Mesenteric fat pad (tissue), 1 donor: Measurements from ENCODE around the gene SLC19A1. TPM values are rescaled to one million over a fixed set of nuclear protein-coding genes. Genes with fewer than 3 reads are reported as not detected.
A peak's percentile ranks its signal among the peaks of the same experiment; 100 is the strongest.

ENCODE experiments used
- DNase-seq: peaks from one replicate; pipeline ENCODE4 v3.0.0-alpha.2; 2020; ENCODE audit warnings: low spot score
- total RNA-seq: library from RNA; stranded (reverse); fragmentation: NEBNext Ultra II Directional; extraction: Animal tissue kit (Norgen Biotek cat#: 25700); gene quantifications from one replicate; pipeline ENCODE4 v1.2.1, GENCODE V29; 2021
- donor health status: DM: yes; HTN: yes; CAD: no.

SLC19A1 gene
- total RNA-seq, 1 donor from 2014 or later: 21.7 TPM

- peak; percentile 84 for DNase-seq
Measured at GRCh38 chr21:45559216-45560105, 17.2 kb upstream of the SLC19A1 start.

DNA sequence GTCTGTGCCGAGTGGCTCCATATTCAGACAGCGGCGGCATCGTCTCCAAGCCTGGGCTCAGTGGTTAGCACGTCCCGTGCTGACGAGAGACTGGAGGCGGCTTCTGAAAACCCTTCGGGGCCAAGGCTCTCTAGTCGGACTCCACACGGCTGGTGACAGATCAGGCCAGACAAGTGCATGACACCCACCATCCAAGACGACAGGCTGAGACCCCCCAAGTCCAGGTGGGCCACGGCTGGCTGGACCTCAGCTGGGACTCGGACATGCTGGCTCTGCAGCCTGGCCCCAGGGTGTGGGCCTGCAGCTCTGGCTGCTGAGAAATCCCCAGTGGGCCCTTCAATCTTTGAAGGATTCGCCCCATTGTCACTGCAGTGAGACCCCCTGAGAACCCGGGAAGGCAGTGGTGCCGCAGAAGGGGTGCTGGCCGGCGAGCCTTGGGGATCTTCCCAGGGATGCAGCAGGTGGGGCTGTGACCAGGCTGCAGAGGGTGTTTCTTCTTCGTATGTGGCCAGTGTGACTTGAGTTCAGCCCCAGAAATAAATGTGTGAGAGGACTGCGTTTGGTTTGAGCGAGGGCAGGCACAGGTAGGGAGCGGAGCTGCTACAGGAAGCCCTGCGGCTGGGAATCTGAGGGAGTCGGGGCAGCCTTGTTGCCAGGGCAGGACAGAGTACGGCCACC is 15.9 kb upstream of the SLC19A1 start:
- peak; percentile 82 for DNase-seq

GRCh38 chr21:45557616-45558043 is 15.4 kb upstream of the SLC19A1 start:
- DNase-seq: no peak

DNA sequence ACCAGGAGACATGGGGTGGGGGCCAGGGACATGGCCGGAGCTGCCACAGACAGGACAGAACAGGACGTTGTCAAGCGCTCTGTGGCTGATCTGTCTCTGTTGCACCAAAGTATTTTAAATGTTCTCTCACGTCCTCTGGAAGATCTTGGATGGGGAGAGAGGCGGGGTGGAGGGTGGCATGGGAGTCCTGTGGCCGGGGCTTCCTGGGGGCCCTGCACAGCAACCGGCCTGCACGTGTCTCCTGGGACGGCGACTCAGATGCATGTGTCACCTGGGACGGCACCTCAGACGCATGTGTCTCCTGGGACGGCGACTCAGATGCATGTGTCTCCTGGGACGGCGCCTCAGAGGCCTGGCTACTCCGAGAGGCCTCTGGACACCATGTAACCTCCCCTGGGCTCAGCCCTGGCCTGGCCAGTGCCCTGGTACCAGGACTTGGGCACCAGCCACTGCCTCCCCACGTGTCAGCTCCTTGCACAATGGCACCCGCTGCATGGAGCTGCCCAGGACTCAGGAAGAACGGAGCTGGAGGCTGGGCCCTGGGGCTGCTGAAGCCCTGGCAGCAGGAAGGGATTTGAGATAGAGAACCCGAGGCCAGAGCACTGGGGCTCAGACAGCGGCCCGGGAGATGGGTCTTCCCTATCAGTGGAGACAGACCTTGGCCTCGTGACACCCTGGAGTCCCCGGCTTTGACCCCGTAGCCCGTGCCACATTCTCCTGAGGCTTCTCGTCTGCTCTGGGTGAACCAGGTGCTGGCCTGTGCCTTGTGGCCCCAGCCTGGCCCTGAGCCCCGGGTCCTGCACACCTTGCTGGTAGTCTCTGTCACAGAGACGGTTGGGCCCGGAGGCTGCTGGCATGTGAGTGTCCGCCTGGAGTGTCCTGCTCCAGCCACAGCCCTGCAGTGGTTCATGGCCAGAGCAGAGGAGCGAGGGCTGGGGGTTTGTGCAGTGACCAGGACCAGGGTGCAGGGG is 14.7 kb upstream of the SLC19A1 start:
- peak; percentile 88 for DNase-seq

- no peak for DNase-seq
Measured at GRCh38 chr21:45556302-45556644, 14.0 kb upstream of the SLC19A1 start.

- DNase-seq: peak; percentile 90
Measured at GRCh38 chr21:45555557-45556301, 13.5 kb upstream of the SLC19A1 start.

DNA sequence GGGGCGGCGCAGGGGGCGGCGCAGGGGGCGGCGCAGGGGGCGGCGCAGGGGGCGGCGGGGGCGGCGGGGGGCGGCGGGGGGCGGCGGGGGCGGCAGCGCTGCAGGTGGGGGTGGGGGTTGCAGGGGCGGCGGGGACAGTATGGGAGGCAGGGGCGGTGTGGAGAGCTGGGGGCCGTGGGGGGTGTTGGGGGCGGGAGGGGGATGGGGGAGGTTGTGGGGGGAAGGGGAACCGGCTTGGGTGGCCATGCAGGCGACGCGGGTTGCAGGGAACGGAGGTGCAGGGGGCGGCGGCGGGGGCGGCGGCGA is 13.0 kb upstream of the SLC19A1 start:
- no peak for DNase-seq

DNA sequence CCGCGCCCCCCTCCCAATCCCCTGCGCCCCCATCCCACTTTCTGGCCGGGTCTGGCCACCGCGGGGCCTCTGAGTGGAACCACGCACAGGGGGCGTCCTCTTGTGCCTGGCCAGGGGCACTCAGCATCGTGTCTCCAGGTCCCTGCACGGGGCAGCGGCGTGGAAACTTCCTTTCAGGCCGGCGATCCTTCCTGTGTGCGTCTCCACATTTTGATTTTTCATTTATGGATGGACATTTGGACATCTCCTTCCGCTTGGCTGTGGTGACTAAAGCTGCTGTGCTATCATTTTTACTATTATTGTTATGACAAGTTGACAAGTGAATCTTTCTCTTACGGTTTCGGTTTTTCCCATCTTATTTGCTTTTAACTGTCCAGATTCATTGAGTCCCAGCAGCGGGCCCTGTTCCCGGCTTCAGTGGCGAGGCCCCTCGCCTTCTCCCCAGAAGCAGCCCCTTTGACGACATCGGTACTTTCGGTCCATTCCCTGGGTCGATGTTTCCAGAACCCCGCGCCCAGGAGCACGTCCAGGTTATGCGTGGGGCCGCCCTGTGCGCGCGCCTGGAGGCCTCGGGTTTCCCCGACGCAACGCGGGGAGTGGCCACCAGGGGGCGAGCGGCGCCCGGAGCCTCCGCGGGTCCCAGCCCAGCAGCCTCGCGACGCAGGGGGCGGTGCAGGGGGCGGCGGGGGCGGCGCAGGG is 12.4 kb upstream of the SLC19A1 start:
- DNase-seq: peak; percentile 96

DNA sequence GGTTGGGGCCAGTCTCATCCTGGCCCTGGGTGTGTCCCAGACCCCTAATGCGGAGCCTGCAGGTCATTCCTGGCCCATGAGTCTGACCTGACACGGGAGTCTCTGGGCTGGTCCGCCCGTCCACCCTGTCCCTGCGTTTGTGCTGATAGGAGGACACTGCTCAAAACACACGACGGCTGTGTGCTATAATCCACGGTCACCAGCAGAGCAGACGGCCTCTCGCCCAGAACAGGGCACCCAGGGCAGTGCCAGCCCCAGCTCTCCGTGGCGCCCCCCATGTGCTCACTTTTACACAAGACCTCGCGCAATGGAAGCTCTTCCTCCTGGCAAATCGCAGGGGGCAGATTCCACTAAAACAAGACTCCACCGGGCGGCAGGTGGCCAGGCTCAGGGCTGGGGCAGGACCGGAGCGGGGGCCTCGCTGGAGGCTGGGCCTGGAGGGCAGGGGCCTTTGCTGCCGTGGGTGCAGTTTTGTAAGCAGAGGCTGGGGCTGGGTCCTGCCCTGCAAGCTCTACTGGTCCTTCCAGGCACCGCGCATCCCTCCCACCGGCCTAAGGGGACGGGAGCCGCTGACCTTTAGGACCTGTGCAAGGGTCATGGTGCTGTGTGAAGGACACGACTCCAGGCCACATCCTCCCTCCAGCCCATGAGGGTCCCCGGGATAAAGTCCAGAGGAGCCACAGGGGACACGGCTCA is 10.6 kb upstream of the SLC19A1 start:
- peak; percentile 86 for DNase-seq

- DNase-seq: peak; percentile 81
Measured at GRCh38 chr21:45551783-45552695, 9.8 kb upstream of the SLC19A1 start.

- DNase-seq: peak; percentile 35
Measured at GRCh38 chr21:45551316-45551715, 9.1 kb upstream of the SLC19A1 start.

GRCh38 chr21:45550522-45551210 is 8.4 kb upstream of the SLC19A1 start:
- DNase-seq: peak; percentile 74

DNA sequence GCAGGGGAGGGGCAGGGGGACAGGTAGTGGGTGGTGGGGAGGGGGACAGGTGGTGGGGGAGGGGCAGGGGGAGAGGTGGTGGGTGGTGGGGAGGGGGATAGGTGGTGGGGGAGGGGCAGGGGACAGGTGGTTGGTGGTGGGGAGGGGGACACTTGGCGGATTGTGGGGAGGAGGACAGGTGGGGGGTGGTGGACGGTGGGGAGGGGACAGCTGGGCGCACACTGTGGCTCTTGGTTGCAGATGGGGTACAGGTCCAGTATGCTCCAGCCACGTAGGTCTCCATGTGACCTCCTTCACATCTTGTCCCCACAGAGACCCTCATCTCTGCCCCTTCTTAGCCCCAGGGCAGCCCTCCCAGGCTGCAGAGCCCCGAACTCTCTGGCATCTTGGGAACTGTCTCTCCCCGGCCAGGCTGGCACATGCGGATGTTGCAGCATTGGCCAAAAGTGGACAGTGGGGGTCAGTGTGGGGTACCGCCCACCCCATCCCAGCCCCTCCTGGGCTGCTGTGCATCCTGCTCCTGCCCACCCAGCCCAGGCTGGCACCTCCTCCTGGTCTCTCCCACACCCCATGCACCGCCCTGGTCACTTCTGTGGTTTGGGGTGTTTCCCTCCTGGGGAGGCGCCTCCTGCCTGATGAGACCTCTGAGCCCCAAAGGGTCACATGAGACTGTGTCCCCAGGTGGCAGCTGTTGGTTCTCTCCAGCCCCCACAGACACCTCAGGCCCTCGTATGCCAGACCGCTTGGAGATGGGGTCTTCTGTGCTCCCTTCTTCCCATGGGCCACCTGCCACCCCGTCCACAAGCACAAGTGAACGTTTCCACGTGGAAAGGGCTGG is 7.6 kb upstream of the SLC19A1 start:
- DNase-seq: peak; percentile 82

- DNase-seq: peak; percentile 77
Measured at GRCh38 chr21:45548711-45549491, 6.7 kb upstream of the SLC19A1 start.

DNA sequence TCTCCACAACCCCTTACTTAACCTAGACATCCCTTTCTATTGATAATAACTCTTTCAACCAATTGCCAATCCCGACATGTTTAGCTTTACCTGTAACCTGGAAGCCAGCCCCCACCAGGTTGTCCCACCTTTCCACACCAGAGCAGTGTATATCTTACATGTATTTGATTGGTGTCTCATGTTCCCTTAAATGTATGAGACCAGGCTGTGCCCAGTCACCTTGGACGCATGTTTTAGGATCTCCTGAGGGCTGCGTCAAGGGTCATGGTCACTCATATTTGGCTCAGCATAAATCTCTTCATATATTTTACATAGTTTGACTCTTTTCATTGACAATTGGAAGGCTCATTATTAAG is 5.3 kb upstream of the SLC19A1 start:
- peak; percentile 16 for DNase-seq
